ENCODE results near the gene SECTM1. TPM values are rescaled to one million over a fixed set of nuclear protein-coding genes. Genes with fewer than 3 reads are reported as not detected.

SECTM1 gene
- total and polyA plus RNA-seq, 9 of the 15 experiments (the other 6 are each of a cell fraction or from before 2014, with no cell fraction given) = 0.11 to 0.46 (median 0.18) TPM; not detected in 6

DNA sequence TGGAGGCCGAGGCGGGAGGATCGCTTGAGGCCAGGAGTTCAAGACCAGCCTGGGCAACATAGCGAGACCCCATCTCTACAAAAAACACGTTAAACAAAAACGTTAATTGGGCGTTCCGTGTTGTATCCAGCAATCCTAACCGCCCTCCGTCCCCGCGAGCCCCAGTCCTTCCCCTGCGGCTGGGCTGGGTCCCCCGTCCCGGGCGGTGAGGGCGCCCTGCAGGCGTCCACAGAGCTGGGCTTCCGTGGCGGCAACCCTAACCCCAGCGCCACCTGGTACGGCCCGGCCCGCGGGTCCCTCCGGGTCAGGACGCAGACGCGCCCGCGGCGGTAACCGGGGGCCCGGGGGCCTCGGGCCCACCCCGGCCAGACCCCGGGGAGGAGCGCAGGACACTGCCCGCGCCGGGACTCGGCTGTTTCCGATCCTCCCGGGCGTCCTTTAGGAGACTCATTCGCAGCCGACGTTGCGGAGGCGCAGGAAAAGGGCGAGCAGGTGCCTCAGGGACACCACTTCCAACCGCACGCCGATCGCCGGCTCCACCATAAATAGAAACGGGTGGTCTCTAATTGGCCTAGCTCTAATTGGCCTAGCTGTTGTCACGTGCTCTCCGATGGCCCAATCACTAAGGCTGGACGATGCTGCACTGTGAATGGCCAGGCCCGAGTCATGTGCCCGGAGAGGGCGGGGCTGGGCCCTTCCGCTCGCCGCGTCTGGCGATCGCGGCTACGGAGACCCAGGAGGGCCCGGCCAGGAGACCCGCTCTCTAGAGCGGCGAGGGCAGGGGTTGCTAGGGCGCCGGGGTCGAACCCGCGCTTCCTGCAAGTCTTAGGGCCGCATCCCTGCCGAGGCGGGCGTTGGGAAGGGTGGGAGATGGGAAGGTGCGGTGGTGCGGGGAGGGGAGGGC is 41.1 kb downstream of the SECTM1 start (continued):
- TF ChIP-seq, protein P1, sequence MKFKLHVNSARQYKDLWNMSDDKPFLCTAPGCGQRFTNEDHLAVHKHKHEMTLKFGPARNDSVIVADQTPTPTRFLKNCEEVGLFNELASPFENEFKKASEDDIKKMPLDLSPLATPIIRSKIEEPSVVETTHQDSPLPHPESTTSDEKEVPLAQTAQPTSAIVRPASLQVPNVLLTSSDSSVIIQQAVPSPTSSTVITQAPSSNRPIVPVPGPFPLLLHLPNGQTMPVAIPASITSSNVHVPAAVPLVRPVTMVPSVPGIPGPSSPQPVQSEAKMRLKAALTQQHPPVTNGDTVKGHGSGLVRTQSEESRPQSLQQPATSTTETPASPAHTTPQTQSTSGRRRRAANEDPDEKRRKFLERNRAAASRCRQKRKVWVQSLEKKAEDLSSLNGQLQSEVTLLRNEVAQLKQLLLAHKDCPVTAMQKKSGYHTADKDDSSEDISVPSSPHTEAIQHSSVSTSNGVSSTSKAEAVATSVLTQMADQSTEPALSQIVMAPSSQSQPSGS (CRISPR knock-in tag; IDR thresholded peaks at IDR 0.05) = no peak
- TF ChIP-seq ZNF140 (CRISPR knock-in tag; IDR thresholded peaks at IDR 0.05) (no peak), RBM14 (IDR thresholded peaks at IDR 0.05; ENCODE audit: borderline replicate concordance, insufficient read depth, low read depth, low read length) (no peak), U2AF1 (optimal IDR thresholded peaks at IDR 0.05; ENCODE audit: low read depth, low read length) (peak; percentile 72), TEAD2 (tag; IDR thresholded peaks at IDR 0.05) (no peak), ELF1 (tag; IDR thresholded peaks at IDR 0.05) (0 out of 2 replicates have a peak, but pooled peaks have one; percentile 22), BRF1 (IDR thresholded peaks at IDR 0.05; ENCODE audit: borderline replicate concordance, extremely low read depth, insufficient read length) (no peak), GTF2E2 (tag; IDR thresholded peaks at IDR 0.05) (peak; percentile 94), TCF7L2 (IDR thresholded peaks at IDR 0.05; ENCODE audit: low read depth, low read length) (no peak), ZNF57 (CRISPR knock-in tag; IDR thresholded peaks at IDR 0.05) (no peak), PHB (CRISPR knock-in tag; IDR thresholded peaks at IDR 0.05) (no peak), ZNF668 (CRISPR knock-in tag; IDR thresholded peaks at IDR 0.05) (no peak), NONO (IDR thresholded peaks at IDR 0.05; ENCODE audit: low read depth in 2 of 2, low read length in 1 of 2) (peak; percentile 38 to 68; a peak in 2 of 4 replicates), MYBL2 (IDR thresholded peaks at IDR 0.05; ENCODE audit: low read depth) (no peak), MYBL2 (CRISPR knock-in tag; IDR thresholded peaks at IDR 0.05; ENCODE audit: borderline replicate concordance) (no peak), ZFX (CRISPR knock-in tag; IDR thresholded peaks at IDR 0.05) (peak; percentile 95)
- TF ChIP-seq, protein P2, sequence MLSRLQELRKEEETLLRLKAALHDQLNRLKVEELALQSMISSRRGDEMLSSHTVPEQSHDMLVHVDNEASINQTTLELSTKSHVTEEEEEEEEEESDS (CRISPR knock-in tag; IDR thresholded peaks at IDR 0.05) = no peak
- TF ChIP-seq, protein P3, sequence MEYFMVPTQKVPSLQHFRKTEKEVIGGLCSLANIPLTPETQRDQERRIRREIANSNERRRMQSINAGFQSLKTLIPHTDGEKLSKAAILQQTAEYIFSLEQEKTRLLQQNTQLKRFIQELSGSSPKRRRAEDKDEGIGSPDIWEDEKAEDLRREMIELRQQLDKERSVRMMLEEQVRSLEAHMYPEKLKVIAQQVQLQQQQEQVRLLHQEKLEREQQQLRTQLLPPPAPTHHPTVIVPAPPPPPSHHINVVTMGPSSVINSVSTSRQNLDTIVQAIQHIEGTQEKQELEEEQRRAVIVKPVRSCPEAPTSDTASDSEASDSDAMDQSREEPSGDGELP (CRISPR knock-in tag; IDR thresholded peaks at IDR 0.05; ENCODE audit: borderline replicate concordance) = peak; percentile 56
- TF ChIP-seq, protein P4, sequence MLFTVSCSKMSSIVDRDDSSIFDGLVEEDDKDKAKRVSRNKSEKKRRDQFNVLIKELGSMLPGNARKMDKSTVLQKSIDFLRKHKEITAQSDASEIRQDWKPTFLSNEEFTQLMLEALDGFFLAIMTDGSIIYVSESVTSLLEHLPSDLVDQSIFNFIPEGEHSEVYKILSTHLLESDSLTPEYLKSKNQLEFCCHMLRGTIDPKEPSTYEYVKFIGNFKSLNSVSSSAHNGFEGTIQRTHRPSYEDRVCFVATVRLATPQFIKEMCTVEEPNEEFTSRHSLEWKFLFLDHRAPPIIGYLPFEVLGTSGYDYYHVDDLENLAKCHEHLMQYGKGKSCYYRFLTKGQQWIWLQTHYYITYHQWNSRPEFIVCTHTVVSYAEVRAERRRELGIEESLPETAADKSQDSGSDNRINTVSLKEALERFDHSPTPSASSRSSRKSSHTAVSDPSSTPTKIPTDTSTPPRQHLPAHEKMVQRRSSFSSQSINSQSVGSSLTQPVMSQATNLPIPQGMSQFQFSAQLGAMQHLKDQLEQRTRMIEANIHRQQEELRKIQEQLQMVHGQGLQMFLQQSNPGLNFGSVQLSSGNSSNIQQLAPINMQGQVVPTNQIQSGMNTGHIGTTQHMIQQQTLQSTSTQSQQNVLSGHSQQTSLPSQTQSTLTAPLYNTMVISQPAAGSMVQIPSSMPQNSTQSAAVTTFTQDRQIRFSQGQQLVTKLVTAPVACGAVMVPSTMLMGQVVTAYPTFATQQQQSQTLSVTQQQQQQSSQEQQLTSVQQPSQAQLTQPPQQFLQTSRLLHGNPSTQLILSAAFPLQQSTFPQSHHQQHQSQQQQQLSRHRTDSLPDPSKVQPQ (CRISPR knock-in tag; IDR thresholded peaks at IDR 0.05; ENCODE audit: borderline replicate concordance) = no peak
- TF ChIP-seq, protein P5, sequence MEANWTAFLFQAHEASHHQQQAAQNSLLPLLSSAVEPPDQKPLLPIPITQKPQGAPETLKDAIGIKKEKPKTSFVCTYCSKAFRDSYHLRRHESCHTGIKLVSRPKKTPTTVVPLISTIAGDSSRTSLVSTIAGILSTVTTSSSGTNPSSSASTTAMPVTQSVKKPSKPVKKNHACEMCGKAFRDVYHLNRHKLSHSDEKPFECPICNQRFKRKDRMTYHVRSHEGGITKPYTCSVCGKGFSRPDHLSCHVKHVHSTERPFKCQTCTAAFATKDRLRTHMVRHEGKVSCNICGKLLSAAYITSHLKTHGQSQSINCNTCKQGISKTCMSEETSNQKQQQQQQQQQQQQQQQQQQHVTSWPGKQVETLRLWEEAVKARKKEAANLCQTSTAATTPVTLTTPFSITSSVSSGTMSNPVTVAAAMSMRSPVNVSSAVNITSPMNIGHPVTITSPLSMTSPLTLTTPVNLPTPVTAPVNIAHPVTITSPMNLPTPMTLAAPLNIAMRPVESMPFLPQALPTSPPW (CRISPR knock-in tag; IDR thresholded peaks at IDR 0.05) = no peak
